Retinal pigment epithelial cell (primary cell): ENCODE results near the gene TAAR6.
"Not testable (repeated sequence)": the region's sequence is repeated elsewhere in the genome, so short reads cannot be mapped to it uniquely, and the experiment has no call there.

Source experiments
- DNase-seq: peaks from one replicate; pipeline ENCODE4 v3.0.0-alpha.2; 2010; ENCODE audit warnings: low read depth
- H3K4me3 ChIP-seq: 2 replicates; pipeline ENCODE4 v1.5.1; 2011; ENCODE audit warnings: mild to moderate bottlenecking, low read length, control low read depth, moderate library complexity
- TF ChIP-seq, protein P1 (sequence below): conservative IDR thresholded peaks from 2 replicates; pipeline ENCODE4 v1.5.1; 2011; ENCODE audit warnings: low read depth, low read length, control low read depth, inconsistent platforms

TAAR6 gene

DNA sequence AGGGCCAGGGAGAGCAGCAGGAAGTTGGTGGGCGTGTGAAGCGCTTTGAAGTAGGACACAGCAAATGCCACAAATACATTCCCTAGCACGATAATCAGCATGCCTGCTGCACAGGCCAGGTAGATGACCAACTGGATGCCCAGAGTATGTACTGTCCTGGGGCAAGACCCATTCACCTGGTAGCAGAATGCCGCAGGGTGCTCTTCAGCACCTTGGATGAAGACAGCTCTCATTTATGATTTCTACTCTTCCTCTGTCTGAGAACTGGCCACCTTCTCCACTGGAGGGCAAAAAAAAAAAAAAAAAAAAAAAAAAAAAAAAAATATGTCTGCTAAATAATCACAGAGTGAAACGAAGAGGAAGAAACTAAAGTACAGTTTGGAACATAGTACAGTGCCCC, 19.3 kb downstream of the TAAR6 start, which contains the start of gene TAAR5:
Gene TAAR5 (minus strand): TSS at position 288 of the 400 bp plus-strand sequence. CDS start 55 bp downstream, at position 233.
- no peak for DNase-seq
- TF ChIP-seq, protein P1, sequence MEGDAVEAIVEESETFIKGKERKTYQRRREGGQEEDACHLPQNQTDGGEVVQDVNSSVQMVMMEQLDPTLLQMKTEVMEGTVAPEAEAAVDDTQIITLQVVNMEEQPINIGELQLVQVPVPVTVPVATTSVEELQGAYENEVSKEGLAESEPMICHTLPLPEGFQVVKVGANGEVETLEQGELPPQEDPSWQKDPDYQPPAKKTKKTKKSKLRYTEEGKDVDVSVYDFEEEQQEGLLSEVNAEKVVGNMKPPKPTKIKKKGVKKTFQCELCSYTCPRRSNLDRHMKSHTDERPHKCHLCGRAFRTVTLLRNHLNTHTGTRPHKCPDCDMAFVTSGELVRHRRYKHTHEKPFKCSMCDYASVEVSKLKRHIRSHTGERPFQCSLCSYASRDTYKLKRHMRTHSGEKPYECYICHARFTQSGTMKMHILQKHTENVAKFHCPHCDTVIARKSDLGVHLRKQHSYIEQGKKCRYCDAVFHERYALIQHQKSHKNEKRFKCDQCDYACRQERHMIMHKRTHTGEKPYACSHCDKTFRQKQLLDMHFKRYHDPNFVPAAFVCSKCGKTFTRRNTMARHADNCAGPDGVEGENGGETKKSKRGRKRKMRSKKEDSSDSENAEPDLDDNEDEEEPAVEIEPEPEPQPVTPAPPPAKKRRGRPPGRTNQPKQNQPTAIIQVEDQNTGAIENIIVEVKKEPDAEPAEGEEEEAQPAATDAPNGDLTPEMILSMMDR = no peak
- H3K4me3 ChIP-seq = no peak within 1 kb of the TSS

DNA sequence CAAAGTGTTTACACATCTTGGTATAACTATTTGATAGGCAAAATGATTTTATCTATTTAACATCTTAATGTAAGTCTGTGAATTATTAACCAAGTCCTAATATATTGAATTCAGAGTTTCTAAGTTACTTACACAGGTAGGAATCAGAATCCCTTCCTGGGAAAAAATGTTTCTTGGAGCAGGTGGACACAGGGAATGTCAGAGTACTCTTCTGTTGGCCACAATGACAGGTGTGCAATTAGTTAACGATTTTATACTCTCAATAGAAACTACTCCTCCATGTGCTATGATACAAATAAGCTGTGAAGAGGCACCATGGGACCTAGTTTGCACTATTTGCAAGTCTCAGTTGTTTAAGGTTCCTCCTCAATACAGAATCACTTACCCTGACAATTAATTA, 20.2 kb downstream of the TAAR6 start:
- no peak for DNase-seq
- no peak overlapping the region for H3K4me3 ChIP-seq
- TF ChIP-seq, protein P1 = no peak

DNA sequence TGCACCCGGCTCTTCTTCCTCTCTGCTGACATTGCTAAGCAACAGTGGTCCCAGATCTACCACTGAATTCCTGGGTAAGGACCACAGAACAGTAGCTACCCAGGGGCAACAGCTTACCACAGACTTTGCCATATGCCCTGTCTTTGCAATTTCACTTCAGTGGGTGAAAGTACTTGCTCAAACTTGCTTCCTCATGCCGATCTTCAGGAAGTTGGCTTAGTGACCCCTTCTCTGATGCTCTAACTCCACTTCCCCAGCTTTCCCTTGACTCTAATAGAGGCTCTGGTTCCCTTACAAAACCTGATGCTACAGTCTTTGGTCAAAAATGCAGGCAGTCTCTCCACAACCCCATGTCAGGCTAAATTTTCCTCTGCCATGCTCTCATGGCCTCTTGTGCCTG, 22.7 kb downstream of the TAAR6 start:
- DNase-seq = no peak
- no peak overlapping the region for H3K4me3 ChIP-seq
- TF ChIP-seq, protein P1 = no peak

DNA sequence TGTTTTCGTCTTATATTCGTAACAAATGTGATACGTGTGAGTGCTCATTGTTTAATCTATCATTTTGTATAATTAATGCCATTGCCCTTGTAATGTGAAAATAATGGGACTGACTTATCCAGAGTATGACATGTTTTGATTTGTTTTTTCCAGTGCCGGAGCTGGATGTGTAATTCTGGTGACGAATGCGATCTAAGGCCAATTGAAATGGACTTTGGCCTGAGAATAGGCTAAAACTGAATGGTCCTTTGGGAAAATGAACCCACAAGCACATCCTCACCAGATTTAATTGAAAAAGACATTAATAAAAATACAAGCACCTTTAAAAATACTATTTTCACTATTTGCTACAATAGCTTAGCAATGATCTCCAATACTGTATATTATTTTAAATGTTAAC, 26.1 kb downstream of the TAAR6 start:
- TF ChIP-seq, protein P1 = no peak
- no peak overlapping the region for H3K4me3 ChIP-seq
- no peak for DNase-seq

DNA sequence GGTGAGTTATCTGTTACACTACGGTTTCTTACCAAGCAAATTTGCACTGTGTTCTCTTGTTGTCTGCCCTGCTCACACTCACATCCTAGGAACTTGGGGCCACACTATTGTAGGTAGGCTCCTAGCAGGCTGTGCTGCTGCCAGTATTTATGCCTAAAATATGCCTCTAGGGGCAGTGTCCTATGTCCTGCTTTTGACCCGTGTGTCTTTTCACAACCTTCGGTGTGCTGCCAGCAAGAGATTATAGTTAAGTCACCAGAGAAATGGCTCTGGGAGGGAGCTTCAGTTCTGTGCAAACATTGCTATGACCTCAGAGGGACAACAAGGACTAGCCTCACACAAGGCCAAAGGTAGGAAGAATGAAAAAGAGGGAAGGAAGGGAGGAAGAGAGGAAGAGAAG, 28.4 kb downstream of the TAAR6 start:
- H3K4me3 ChIP-seq = no peak overlapping the region
- peak; percentile 10 for DNase-seq
- TF ChIP-seq, protein P1 = peak; percentile 55

DNA sequence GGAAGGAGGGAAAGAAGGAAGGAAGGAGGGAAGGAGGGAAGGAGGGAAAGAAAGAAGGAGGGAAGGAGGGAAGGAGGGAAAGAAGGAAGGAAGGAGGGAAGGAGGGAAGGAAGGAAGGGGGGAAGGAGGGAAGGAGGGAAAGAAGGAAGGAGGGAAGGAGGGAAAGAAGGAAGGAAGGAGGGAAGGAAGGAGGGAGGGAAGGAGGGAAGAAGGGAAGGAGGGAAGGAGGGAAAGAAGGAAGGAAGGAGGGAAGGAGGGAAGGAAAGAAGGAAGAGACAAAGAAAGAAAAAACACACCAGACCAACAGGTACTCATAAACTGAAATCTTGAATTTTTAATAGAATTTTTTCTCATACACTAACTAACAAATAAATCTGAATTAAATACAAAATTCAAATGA, 30.8 kb downstream of the TAAR6 start:
- H3K4me3 ChIP-seq, DNase-seq: not testable (repeated sequence)

DNA sequence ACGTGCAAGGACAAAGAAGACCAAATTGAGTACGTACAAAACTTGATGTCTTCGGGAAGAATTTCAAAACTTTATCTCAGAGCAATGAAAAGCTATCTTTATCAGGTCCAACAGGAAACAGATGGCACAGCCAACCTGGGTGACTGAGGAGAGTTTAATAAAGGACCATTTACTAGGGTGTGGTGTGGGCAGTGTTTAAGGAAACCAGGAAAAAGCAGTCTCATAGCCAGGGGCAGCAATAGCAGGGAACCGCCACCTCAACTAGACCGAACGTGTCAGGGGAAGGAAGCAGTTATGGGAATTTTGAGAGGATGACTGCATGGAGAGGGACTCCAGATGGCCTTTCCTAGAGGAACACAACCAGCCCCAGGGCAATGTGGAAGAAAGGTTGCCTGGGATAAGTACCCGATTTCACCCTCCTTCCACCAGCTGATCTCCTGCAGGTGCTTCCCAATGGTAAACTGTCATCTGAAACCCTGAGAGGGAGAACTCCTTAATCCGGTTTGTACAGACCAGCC, 34.6 kb downstream of the TAAR6 start:
- TF ChIP-seq, protein P1 = no peak
- DNase-seq = no peak
- no peak overlapping the region for H3K4me3 ChIP-seq
